Tibial nerve (tissue), 3 donors: Measurements from ENCODE around the gene TMEFF2.

Experiments used
- CTCF ChIP-seq, 5 experiments: fragments of 200-600 bp in 3 of 5; fragments of 450-650 bp in 2 of 5; sonication (generic) in 3 of 5; IDR thresholded peaks; one replicate each; pipeline ENCODE4 v1.5.1; 2016 to 2019; ENCODE audit warnings: antibody characterized with exemption in 5 of 5, mild to moderate bottlenecking in 3 of 5, moderate library complexity in 2 of 5
- POLR2A ChIP-seq, 2 donors: fragments of 450-650 bp; IDR thresholded peaks; one replicate each; pipeline ENCODE4 v1.6.1; 2017; ENCODE audit warnings: antibody characterized with exemption in 2 of 2, mild to moderate bottlenecking in 2 of 2, moderate library complexity in 2 of 2

- TF ChIP-seq CTCF (IDR thresholded peaks at IDR 0.05) (no peak), POLR2A (IDR thresholded peaks at IDR 0.05) (no peak)
These were observed 240.3 kb downstream of the TMEFF2 start for GRCh38 chr2:191954451-191954850.
